HEK293 (cell line): ENCODE data around the gene CDC5L.

Experiments used
- BCL11A ChIP-seq: fragments of 450-650 bp; formaldehyde crosslinking; IDR thresholded peaks from 2 replicates; pipeline ENCODE4 v1.5.1; 2016; ENCODE audit warnings: low read depth, missing biosample characterization, missing genetic modification characterization
- EGR2 ChIP-seq: fragments of 450-650 bp; formaldehyde crosslinking; IDR thresholded peaks from 2 replicates; pipeline ENCODE4 v1.5.1; 2016; ENCODE audit warnings: low read depth, missing biosample characterization, missing genetic modification characterization
- KLF16 ChIP-seq: fragments of 450-650 bp; formaldehyde crosslinking; IDR thresholded peaks from 2 replicates; pipeline ENCODE4 v1.5.1; 2017; ENCODE audit warnings: missing biosample characterization, missing genetic modification characterization
- SCRT2 ChIP-seq: fragments of 450-650 bp; formaldehyde crosslinking; IDR thresholded peaks from 2 replicates; pipeline ENCODE4 v1.5.1; 2016; ENCODE audit warnings: missing biosample characterization, missing genetic modification characterization
- SP2 ChIP-seq: fragments of 450-650 bp; formaldehyde crosslinking; IDR thresholded peaks from 2 replicates; pipeline ENCODE4 v1.5.1; 2016; ENCODE audit warnings: missing biosample characterization, missing genetic modification characterization
- SP3 ChIP-seq: fragments of 450-650 bp; formaldehyde crosslinking; IDR thresholded peaks from 2 replicates; pipeline ENCODE4 v1.5.1; 2016; ENCODE audit warnings: missing biosample characterization, missing genetic modification characterization
- ZBTB1 ChIP-seq: fragments of 450-650 bp; formaldehyde crosslinking; IDR thresholded peaks from 2 replicates; pipeline ENCODE4 v1.5.1; 2016; ENCODE audit warnings: missing biosample characterization, missing genetic modification characterization
- ZBTB21 ChIP-seq: fragments of 450-650 bp; formaldehyde crosslinking; IDR thresholded peaks from 2 replicates; pipeline ENCODE4 v1.5.1; 2017; ENCODE audit warnings: missing biosample characterization, missing genetic modification characterization
- ZBTB26 ChIP-seq: fragments of 450-650 bp; formaldehyde crosslinking; optimal IDR thresholded peaks from 2 replicates; pipeline ENCODE3; 2016; ENCODE audit warnings: missing biosample characterization, mild to moderate bottlenecking, missing genetic modification characterization
- ZNF239 ChIP-seq: fragments of 450-650 bp; formaldehyde crosslinking; IDR thresholded peaks from 2 replicates; pipeline ENCODE4 v1.5.1; 2016; ENCODE audit warnings: missing biosample characterization, missing genetic modification characterization
- ZNF280C ChIP-seq: fragments of 450-650 bp; formaldehyde crosslinking; IDR thresholded peaks from 2 replicates; pipeline ENCODE4 v1.5.1; 2016; ENCODE audit warnings: missing biosample characterization, missing genetic modification characterization
- ZNF335 ChIP-seq: fragments of 450-650 bp; formaldehyde crosslinking; conservative IDR thresholded peaks from 2 replicates; pipeline ENCODE4 v1.5.1; 2016; ENCODE audit warnings: missing biosample characterization, missing genetic modification characterization
- ZNF341 ChIP-seq: fragments of 450-650 bp; formaldehyde crosslinking; IDR thresholded peaks from 2 replicates; pipeline ENCODE4; 2016; ENCODE audit warnings: low read depth, missing biosample characterization, missing genetic modification characterization
- ZNF366 ChIP-seq: fragments of 450-650 bp; formaldehyde crosslinking; conservative IDR thresholded peaks from 2 replicates; pipeline ENCODE4 v1.5.1; 2016; ENCODE audit warnings: missing biosample characterization, missing genetic modification characterization
- ZNF654 ChIP-seq: fragments of 450-650 bp; formaldehyde crosslinking; IDR thresholded peaks from 2 replicates; pipeline ENCODE4 v1.5.1; 2016; ENCODE audit warnings: low read depth, missing biosample characterization, missing genetic modification characterization
- ZNF692 ChIP-seq: fragments of 450-650 bp; formaldehyde crosslinking; IDR thresholded peaks from 2 replicates; pipeline ENCODE4 v1.5.1; 2016; ENCODE audit warnings: missing biosample characterization, missing genetic modification characterization
- ZNF791 ChIP-seq: fragments of 450-650 bp; formaldehyde crosslinking; IDR thresholded peaks from 2 replicates; pipeline ENCODE4 v1.5.1; 2016; ENCODE audit warnings: missing biosample characterization, missing genetic modification characterization
- ZSCAN30 ChIP-seq: fragments of 450-650 bp; IDR thresholded peaks from 2 replicates; pipeline ENCODE4 v1.5.1; 2018; ENCODE audit warnings: missing biosample characterization, mild to moderate bottlenecking, missing genetic modification characterization, moderate library complexity
- ZXDB ChIP-seq: fragments of 450-650 bp; formaldehyde crosslinking; IDR thresholded peaks from 2 replicates; pipeline ENCODE4 v1.5.1; 2016; ENCODE audit warnings: missing biosample characterization, missing genetic modification characterization
- TF ChIP-seq, protein P1 (sequence below): fragments of 450-650 bp; formaldehyde crosslinking; IDR thresholded peaks from 2 replicates; pipeline ENCODE4 v1.5.1; 2016; ENCODE audit warnings: missing biosample characterization, missing genetic modification characterization
- TF ChIP-seq, protein P2 (sequence below): fragments of 450-650 bp; formaldehyde crosslinking; IDR thresholded peaks from 2 replicates; pipeline ENCODE4 v1.5.1; 2017; ENCODE audit warnings: missing biosample characterization, missing genetic modification characterization
- TF ChIP-seq, protein P3 (sequence below): fragments of 450-650 bp; formaldehyde crosslinking; IDR thresholded peaks from 2 replicates; pipeline ENCODE4 v1.5.1; 2016; ENCODE audit warnings: missing biosample characterization, missing genetic modification characterization
- TF ChIP-seq, protein P4 (sequence below): fragments of 450-650 bp; formaldehyde crosslinking; IDR thresholded peaks from 2 replicates; pipeline ENCODE4 v1.5.1; 2016; ENCODE audit warnings: missing biosample characterization, missing genetic modification characterization, low read depth
- TF ChIP-seq, protein P5 (sequence below): fragments of 450-650 bp; formaldehyde crosslinking; IDR thresholded peaks from 2 replicates; pipeline ENCODE4 v1.5.1; 2016; ENCODE audit warnings: missing biosample characterization, missing genetic modification characterization

The CDC5L gene

DNA sequence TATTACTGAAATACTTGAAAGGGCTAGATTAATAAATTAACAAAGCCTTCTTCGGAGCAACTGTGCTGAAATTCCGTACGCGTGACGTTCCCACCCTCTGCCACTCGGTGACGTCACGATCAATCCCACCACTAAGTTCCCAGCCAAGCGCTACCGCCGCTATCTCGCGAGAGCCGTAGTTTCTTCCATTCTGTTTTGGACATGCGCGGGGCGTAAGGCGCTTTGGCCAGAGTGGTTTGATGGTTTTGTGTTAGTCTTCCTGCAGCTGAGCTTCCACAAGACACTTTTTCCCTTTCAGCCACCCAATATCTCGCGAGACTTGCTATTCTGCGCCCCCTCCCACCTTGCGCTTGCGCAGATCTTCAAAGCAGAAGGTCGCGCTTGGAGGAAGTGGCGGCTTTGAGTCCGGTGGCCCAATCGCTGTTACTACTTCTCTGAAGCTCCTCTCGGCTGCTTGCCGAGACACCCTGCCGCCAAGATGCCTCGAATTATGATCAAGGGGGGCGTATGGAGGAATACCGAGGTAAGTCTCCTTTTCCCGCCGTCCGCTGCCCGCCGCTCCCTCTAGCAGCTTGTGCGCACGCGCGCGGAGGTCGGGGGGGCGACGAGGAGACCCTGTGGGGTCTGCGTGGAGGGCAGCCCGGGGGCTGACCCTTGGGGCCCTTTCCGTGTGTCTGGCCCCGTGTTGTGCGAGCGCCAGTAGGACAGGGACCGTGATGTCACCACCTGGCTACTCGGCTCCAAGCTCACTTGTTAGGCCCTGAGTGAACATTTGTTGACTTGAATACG, at the start of gene CDC5L (continued):
- no peak for TF ChIP-seq ZNF654 (tag by site-specific recombination)
- TF ChIP-seq ZNF366 (tag by site-specific recombination): 0 out of 2 replicates have a peak, but pooled peaks have one; percentile 37
- TF ChIP-seq, protein P1, sequence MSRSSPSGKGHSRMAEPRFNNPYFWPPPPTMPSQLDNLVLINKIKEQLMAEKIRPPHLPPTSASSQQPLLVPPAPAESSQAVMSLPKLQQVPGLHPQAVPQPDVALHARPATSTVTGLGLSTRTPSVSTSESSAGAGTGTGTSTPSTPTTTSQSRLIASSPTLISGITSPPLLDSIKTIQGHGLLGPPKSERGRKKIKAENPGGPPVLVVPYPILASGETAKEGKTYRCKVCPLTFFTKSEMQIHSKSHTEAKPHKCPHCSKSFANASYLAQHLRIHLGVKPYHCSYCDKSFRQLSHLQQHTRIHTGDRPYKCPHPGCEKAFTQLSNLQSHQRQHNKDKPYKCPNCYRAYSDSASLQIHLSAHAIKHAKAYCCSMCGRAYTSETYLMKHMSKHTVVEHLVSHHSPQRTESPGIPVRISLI (tag by site-specific recombination): peak; percentile 83
- peak; percentile 100 for TF ChIP-seq ZXDB (tag by site-specific recombination)
- TF ChIP-seq KLF16 (tag by site-specific recombination): peak; percentile 93
- TF ChIP-seq, protein P2, sequence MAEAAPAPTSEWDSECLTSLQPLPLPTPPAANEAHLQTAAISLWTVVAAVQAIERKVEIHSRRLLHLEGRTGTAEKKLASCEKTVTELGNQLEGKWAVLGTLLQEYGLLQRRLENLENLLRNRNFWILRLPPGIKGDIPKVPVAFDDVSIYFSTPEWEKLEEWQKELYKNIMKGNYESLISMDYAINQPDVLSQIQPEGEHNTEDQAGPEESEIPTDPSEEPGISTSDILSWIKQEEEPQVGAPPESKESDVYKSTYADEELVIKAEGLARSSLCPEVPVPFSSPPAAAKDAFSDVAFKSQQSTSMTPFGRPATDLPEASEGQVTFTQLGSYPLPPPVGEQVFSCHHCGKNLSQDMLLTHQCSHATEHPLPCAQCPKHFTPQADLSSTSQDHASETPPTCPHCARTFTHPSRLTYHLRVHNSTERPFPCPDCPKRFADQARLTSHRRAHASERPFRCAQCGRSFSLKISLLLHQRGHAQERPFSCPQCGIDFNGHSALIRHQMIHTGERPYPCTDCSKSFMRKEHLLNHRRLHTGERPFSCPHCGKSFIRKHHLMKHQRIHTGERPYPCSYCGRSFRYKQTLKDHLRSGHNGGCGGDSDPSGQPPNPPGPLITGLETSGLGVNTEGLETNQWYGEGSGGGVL: peak; percentile 78
- peak; percentile 37 for TF ChIP-seq ZNF692 (tag by site-specific recombination)
- TF ChIP-seq EGR2 (tag by site-specific recombination): no peak
- TF ChIP-seq SP2 (tag by site-specific recombination): peak; percentile 67
- TF ChIP-seq ZNF335 (tag by site-specific recombination): peak; percentile 81
- TF ChIP-seq, protein P3, sequence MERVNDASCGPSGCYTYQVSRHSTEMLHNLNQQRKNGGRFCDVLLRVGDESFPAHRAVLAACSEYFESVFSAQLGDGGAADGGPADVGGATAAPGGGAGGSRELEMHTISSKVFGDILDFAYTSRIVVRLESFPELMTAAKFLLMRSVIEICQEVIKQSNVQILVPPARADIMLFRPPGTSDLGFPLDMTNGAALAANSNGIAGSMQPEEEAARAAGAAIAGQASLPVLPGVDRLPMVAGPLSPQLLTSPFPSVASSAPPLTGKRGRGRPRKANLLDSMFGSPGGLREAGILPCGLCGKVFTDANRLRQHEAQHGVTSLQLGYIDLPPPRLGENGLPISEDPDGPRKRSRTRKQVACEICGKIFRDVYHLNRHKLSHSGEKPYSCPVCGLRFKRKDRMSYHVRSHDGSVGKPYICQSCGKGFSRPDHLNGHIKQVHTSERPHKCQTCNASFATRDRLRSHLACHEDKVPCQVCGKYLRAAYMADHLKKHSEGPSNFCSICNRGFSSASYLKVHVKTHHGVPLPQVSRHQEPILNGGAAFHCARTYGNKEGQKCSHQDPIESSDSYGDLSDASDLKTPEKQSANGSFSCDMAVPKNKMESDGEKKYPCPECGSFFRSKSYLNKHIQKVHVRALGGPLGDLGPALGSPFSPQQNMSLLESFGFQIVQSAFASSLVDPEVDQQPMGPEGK: peak; percentile 83
- TF ChIP-seq SP3: peak; percentile 50
- TF ChIP-seq ZBTB1: no peak
- no peak for TF ChIP-seq BCL11A (tag by site-specific recombination)
- no peak for TF ChIP-seq ZNF791
- TF ChIP-seq, protein P4, sequence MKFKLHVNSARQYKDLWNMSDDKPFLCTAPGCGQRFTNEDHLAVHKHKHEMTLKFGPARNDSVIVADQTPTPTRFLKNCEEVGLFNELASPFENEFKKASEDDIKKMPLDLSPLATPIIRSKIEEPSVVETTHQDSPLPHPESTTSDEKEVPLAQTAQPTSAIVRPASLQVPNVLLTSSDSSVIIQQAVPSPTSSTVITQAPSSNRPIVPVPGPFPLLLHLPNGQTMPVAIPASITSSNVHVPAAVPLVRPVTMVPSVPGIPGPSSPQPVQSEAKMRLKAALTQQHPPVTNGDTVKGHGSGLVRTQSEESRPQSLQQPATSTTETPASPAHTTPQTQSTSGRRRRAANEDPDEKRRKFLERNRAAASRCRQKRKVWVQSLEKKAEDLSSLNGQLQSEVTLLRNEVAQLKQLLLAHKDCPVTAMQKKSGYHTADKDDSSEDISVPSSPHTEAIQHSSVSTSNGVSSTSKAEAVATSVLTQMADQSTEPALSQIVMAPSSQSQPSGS (tag by site-specific recombination): peak; percentile 99
- TF ChIP-seq ZBTB26 (tag by site-specific recombination): peak; percentile 40
- TF ChIP-seq ZNF341 (tag by site-specific recombination): peak; percentile 89
- no peak for TF ChIP-seq ZNF280C (tag by site-specific recombination)
- TF ChIP-seq ZBTB21 (tag by site-specific recombination): peak; percentile 99
- TF ChIP-seq ZNF239 (tag by site-specific recombination): no peak
- TF ChIP-seq SCRT2 (tag by site-specific recombination): 0 out of 2 replicates have a peak, but pooled peaks have one; percentile 31
- TF ChIP-seq, protein P5, sequence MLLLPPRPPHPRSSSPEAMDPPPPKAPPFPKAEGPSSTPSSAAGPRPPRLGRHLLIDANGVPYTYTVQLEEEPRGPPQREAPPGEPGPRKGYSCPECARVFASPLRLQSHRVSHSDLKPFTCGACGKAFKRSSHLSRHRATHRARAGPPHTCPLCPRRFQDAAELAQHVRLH (tag by site-specific recombination): peak; percentile 75
- 0 out of 2 replicates have a peak, but pooled peaks have one; percentile 8 for TF ChIP-seq ZSCAN30 (tag by site-specific recombination)
